ENCODE results near the gene TSC22D4. TPM values are rescaled to one million over a fixed set of nuclear protein-coding genes. Genes with fewer than 3 reads are reported as not detected.
A peak's percentile ranks its signal among the peaks of the same experiment; 100 is the strongest.
"Not testable (repeated sequence)": the region's sequence is repeated elsewhere in the genome, so short reads cannot be mapped to it uniquely, and the experiment has no call there.

TSC22D4 gene
- 37.4 TPM for polyA plus RNA-seq (ENCODE audit: insufficient read length)
- long read RNA-seq, donor 1, transcript TSC22D4-201 (5 exons, 2,383 nt) = major isoform, 7 of 67 reads
- long read RNA-seq, donor 1, partial matches to known transcripts = 58 of 67 reads
- long read RNA-seq, donor 1, other reads (novel, unspliced or antisense) = 0 of 67 reads
- long read RNA-seq, donor 2, transcript TSC22D4-201 (5 exons, 2,383 nt) = major isoform, 11 of 44 reads
- long read RNA-seq, donor 2, transcript TSC22D4-202 (5 exons, 1,469 nt) = minor isoform, 5 of 44 reads
- long read RNA-seq, donor 2, partial matches to known transcripts = 25 of 44 reads
- long read RNA-seq, donor 2, other reads (novel, unspliced or antisense) = 0 of 44 reads
- long read RNA-seq, donor 3, transcript TSC22D4-201 (5 exons, 2,383 nt) = major isoform, 6 of 300 reads
- long read RNA-seq, donor 3, partial matches to known transcripts = 263 of 300 reads
- long read RNA-seq, donor 3, other reads (novel, unspliced or antisense) = 29 of 300 reads
- long read RNA-seq, donor 4, partial matches to known transcripts = 0 of 3 reads
- long read RNA-seq, donor 4, other reads (novel, unspliced or antisense) = 0 of 3 reads
- long read RNA-seq, donor 5, transcript TSC22D4-201 (5 exons, 2,383 nt) = major isoform, 20 of 32 reads
- long read RNA-seq, donor 5, partial matches to known transcripts = 10 of 32 reads
- long read RNA-seq, donor 5, other reads (novel, unspliced or antisense) = 0 of 32 reads
- long read RNA-seq, donor 6, transcript TSC22D4-201 (5 exons, 2,383 nt) = major isoform, 9 of 36 reads
- long read RNA-seq, donor 6, partial matches to known transcripts = 24 of 36 reads
- long read RNA-seq, donor 6, other reads (novel, unspliced or antisense) = 0 of 36 reads
- long read RNA-seq, donor 7, transcript TSC22D4-201 (5 exons, 2,383 nt) = major isoform, 17 of 57 reads
- long read RNA-seq, donor 7, partial matches to known transcripts = 36 of 57 reads
- long read RNA-seq, donor 7, other reads (novel, unspliced or antisense) = 0 of 57 reads
- long read RNA-seq, donor 8, transcript TSC22D4-201 (5 exons, 2,383 nt) = major isoform, 7 of 16 reads
- long read RNA-seq, donor 8, partial matches to known transcripts = 8 of 16 reads
- long read RNA-seq, donor 8, other reads (novel, unspliced or antisense) = 0 of 16 reads

DNA sequence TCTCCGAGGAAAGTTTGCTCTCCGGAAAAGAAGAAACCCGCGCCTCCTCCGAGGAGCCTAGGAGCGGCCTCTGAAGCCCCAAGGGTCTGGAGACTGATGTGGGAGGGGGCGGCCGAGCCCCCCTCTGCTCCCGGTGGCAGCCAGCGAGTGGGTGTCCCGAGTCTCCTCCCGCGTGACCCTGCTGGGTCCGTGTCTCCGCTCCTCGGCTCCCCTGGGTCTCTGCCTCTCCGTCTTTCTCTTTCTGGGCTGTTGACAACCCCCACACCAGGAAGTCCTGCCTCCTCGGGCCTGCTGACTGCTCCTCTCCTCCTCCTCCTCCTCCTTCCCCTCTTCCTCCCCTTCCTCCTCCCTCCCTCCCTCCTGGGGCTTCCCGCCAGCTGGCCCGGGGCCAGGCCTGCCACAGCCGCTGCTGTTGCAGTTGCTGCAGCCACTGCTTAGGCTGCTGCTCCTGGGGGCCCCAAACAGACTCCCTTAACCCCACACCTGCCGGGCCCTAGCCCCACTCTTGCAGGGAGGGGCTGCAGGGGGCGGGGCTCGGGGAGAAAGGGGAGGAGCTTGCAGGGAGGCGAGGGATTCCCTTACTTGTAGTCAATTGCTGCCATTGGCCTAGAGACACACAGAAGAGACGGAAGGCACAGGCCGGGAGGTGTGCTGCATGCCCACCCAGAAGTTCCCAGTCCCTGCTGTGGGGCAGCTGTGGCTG is at the start of gene TSC22D4:
TSS of gene TSC22D4 (minus strand) at position 257 of the 703 bp plus-strand sequence. CDS start 1,176 bp downstream, outside the sequence.
- DNase-seq = peak; percentile 90

DNA sequence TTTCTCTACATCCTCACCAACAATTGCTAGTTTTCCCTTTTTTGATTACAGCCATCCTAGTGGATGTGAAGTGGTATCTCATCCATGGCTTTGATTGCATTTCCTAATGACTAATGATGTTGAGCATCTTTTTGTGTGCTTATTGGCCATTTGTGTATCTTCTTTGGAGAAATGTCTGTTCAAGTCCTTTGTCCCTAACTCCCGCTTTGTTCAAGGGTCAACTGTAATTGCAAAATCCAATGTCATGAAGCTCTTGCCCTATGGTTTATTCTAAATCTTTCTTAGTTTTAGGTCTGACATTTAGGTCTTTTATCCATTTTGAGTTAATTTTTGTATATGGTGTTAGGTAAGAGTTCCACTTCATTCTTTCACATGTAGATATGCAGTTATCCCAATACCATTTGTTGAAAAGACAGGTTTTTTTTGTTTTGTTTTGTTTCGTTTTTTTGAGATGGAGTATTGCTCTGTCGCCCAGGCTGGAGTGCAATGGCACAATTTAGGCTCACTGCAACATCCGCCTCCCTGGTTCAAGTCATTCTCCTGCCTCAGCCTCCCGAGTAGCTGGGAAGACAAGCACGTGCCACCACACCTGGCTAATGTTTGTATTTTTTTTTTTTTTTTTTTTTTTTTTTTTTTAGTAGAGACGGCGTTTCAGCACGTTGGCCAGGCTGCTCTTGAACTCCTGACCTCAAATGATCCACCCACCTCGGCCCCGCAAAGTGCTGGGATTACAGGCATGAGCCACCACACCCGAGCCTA is 49.3 kb upstream of the TSC22D4 start:
- not testable (repeated sequence) for DNase-seq

DNA sequence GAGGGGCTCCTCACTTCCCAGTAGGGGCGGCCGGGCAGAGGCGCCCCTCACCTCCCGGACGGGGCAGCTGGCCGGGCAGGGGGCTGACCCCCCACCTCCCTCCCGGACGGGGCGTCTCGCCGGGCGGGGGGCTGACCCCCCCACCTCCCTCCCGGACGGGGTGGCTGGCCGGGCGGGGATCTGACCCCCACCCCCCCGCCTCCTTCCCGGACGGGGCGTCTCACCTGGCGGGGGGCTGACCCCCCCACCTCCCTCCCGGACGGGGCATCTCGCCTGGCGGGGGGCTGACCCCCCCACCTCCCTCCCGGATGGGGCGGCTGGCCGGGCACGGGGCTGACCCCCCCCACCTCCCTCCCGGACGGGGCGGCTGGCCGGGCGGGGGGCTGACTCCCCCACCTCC is 44.2 kb upstream of the TSC22D4 start:
- DNase-seq = not testable (repeated sequence)

DNA sequence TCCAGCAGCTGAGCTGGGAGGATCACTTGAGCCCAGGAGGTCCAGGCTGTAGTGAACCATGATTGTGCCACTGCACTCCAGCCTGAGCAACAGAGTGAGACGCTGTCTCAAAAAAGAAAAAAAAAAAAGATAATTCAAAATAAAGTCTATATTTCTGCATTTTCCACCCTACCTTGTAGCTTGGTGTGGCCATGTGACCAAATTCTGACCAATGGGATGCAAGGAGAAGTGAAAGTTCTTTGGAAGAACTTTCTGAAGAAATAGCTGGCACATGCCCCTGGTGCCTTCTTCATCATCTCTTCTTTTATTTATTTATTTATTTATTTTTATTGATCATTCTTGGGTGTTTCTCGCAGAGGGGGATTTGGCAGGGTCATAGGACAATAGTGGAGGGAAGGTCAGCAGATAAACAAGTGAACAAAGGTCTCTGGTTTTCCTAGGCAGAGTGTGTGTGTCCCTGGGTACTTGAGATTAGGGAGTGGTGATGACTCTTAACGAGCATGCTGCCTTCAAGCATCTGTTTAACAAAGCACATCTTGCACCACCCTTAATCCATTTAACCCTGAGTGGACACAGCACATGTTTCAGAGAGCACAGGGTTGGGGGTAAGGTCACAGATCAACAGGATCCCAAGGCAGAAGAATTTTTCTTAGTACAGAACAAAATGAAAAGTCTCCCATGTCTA is 43.0 kb upstream of the TSC22D4 start:
- DNase-seq = not testable (repeated sequence)

DNA sequence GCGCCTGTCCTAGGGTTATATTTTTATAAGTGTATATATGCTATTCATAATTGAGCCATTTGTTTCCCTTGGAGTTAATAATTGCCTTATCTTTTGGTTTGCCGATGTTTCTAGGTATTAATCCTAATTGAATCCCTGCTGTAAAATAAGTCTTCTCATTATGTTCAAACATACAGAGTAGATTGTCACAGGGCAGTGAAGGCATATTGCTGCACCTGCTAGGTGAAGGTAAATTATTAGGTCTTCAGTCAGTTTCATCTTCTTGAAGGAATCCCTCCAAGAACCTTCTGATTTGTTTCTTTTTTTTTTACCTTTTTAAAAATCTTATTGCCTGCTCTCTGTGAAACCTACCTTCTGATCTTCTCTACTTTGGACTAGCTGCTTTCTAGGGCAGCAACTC is 42.1 kb upstream of the TSC22D4 start:
- DNase-seq = no peak

DNA sequence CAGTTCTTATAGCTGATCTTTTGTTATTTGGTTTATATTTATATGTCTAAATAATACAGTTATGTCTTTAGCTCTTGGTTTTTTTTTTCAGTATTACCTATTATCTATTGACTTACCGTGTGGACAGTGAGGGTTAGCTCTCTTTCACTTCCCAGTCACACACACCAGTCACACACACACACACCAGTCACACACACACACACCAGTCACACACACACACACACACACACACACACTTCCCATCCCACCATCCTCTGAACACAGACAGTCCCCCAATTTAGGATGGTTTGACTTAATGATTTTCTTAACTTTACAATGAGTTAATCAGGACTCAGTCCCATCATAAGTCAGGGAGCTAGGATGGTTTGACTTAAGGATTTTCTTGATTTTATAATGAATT is 41.1 kb upstream of the TSC22D4 start:
- DNase-seq = no peak

DNA sequence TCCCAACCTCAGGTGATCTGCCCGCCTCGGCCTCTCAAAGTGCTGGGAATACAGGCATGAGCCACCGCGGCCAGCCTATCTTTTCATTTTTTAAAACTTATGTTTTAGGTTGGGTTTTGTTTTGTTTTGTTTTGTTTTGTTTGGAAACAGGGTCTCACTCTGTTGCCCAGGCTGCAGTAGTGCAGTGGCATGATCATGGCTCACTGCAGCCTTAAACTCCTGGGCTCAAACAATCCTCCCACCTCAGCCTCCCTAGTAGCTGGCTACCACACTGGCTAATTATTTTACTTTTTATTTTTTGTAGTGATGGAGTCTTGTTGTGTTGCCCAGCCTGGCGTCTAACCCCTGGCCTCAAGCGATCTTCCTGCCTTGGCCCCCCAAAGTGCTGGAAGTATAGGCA is 40.6 kb upstream of the TSC22D4 start:
- no peak for DNase-seq

DNA sequence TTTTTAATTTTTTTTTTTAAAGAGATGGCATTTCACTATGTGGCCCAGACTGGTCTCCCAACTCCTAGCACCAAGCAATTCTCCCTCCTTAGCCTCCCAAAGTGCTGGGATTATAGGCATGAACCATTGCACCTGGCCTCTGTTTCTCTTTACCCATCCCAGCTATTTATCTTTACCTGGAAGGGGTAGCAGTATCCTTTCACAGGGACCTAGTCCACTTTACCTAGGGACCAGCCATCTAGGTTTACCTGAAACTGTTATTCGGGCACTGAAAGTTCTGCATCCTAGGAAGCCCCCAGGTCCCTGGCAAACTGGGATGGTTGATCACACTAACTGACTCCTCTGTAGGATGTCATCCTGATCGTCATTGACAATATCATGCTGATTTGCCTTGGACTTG is 38.3 kb upstream of the TSC22D4 start:
- no peak for DNase-seq

DNA sequence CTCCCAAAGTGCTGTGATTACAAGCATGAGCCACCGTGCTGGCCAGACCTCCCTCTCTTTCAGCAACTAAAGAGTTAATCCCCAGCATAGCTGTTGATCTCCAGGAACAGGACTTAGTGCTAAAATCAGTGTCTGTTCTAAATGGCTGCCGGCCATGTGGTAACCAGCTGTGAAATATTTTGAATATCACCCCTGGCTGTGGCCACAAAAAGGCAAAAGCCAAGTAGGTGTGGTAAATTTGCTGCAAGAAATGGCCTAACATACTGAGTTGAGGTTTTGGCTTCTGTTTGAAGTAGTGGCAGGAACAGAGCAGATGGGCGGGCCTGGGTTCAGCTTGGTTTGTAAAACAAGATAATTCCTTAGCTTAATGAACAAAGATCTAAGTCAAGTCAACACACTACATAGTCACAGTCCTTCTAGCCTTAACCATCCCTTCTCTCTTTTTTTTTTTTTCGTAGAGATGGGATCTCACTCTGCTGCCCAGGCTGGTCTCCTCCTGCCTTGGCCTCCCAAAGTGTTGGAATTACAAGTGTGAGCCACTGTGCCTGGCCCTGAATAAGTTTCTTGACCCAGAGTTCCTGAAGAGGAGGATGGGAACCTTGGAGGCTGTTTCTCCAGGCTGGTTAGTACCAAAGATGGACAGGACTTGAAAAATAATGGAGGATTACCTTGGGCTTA is 37.3 kb upstream of the TSC22D4 start:
- no peak for DNase-seq

DNA sequence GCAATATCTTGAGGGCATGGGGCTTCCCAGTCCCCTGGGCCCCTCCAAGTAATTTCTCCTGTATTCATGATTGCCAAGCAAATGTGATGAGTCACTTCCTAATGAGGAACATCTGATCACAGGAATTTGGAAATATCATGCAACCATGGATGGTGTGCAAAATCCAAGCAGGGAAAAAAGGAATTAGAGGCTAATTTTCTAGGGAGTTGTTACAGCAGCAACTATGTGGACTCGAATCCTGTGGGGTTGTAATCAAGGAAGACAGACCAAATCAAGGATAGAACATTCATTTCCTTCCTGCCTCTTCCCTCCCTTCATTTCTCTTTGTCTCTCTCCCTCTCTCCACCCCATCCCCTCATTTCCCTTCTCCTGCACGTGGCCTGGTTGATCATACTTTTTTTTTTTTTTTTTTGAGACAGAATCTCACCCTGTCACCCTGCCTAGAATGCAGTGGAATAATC is 36.1 kb upstream of the TSC22D4 start:
- DNase-seq = no peak

DNA sequence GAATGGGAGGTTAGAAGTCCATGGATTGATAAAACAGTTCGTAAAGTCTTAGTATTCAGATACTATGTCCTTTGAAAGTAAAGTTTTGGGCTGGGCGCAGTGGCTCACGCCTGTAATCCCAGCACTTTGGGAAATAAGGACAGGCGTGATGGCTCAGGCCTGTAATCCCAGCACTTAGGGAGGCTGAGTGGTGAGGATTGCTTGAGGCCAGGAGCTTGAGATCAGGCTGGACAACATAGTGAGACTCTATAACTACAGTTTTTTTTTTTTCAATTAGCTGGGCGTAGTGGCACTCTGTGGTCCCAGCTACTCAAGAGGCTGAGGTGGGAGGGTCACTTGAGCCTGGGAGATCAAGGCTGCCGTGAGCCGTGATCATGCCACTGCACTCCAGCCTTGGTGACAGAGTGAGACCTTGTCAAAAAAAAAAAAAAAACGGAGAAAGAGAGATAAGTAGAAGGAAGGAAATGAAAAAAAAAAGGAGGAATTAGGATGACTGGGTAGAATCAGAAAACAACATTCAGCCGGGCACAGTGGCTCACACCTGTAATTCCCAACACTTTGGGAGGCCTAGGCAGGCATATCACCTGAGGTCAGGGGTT is 34.3 kb upstream of the TSC22D4 start:
- DNase-seq = no peak

DNA sequence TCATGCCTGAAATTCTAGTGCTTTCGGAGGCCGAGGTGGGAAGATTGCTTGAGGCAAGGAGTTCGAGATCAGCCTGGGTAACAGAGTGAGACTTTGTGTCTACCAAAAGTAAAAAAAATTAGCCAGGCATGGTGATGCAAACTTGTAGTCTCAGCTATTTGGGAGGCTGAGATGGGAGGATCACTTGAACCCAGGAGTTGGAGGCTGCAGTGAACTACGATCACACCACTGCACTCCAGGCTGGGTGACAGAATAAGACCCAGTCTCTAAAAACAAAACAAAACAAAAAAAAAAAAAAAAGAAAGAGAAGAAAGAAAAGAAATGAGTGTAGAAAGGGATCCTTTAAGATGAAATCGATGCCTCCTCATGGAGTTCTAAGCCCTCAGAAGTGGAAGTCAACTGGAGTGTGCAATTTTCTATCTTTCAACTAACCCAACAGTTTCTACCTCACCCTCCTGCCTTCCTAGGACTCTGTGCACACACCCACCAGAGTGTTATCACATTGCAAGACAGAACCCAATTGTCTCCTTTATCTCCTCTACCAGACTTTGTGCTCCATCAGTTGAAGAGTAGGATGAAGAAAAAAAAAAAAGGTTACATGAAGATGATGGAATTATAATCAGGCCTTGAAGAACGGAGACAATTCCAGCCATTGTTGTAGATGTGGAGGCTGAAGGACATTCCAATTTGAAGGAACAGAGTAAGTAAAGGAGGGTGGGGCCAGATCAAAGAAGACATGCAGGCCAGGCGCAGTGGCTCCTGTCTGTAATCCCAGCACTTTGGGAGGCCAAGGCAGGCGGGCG is 31.6 kb upstream of the TSC22D4 start:
- DNase-seq = no peak

DNA sequence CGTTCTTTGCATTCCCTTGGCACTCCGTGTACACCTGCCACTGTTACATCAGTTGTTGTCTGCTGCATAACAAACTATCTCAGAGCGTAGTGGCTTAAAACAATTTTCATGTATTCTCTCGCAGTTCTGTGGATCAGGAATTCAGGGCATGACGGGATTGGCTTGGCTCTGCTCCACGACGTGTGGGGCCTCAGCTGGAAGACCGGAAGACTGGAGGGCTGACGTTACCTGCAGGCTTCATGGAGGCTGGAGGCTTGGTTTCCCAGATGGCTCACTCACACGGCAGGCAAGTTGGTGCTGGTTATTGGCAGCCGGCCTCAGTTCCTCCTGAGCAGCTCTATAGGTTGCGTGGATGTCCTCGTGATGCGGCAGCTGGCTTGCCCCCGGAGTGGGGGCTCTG is 30.2 kb upstream of the TSC22D4 start:
- DNase-seq = no peak

DNA sequence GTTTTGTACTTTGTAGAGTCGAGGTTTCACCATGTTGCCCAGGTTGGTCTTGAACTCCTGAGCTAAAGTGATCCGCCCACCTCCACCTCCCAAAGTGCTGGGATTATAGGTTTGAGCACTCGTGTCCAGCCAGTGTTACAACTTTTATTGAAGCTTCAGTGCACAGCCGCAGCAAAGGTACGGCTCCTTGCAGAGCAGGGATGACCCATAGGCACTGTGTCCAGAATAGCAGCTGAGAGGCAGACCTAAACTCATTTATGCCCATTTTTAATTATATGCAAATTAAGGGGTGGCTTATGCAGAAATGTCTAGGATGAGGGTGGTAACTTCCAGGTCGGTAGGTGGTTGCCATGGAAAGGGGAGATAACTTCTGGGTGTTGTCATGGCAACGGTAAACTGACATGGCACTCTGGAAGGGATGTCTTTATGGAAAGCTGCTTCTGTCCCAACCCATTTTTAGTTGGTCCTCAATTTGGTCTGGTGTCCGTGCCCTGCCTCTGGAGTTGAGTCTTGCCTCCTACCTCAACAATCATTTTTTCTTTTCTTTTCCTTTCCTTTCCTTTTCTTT is 27.4 kb upstream of the TSC22D4 start:
- DNase-seq = no peak

DNA sequence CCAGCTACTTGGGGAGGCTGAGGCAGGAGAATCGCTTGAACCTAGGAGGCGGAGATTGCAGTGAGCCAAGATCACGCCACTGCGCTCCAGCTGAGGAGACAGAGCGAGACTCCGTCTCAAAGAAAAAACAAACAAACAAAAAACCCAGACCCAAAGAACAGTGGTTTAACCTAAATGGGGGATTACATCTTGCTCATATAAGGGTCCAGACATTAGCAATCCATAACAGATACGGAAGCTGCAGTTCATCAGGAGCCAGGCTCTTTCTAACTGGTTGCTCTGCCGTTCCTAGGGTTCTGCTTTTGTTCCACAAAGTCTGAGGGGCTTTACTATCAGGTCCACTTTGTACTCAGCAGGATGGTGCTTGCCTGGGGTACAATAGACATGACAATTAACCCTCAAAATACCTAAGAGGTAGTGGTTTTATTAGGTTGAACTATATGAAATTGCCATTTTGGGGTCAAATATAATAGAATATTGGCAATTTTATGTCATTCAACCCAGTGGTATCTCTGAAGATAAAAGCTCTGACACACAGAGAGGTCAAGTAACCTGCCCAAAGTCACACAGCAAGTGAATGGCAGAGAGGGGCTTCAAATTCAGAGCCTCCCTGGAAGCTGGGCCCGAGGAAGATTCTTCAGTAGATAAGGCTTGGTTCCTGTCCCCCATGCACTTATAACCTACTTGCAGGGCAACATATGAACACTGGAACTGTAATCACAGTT is 26.0 kb upstream of the TSC22D4 start:
- DNase-seq = no peak

DNA sequence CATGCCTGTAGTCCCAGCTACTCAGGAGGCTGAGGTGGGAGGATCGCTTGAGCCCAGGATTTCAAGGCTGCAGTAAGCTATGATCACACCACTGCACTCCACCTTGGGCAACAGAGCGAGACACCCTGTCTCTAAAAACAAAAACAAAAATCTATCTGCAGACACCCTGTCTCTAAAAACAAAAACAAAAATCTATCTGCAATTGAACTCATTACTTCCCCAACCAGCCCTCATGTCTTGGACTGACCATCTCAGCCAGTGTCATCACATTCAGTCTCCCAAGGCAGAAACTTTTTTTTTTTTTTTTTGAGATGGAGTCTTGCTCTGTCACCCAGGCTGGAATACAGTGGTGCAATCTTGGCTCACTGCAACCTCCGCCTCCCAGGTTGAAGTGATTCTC is 25.0 kb upstream of the TSC22D4 start:
- DNase-seq = not testable (repeated sequence)

DNA sequence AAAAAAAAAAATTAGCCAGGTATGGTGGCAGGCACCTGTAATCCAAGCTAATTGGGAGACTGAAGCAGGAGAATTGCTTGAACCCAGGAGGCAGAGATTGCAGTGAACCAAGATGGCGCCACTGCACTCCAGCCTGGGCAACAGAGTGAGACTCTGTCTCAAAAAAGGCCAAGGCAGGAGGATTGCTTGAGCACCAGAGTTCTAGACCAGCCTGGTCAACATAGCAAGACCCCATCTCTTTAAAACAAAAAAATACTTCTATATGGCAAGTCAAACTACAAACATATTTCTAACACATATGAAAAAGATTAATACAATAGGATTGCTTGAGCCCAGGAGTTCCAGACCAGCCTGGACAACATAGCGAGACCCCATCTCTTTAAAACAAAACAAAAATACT is 21.7 kb upstream of the TSC22D4 start:
- DNase-seq = not testable (repeated sequence)
